Thyroid gland (tissue), 4 donors: Measurements from ENCODE around the gene VAMP2. TPM values are rescaled to one million over a fixed set of nuclear protein-coding genes. Genes with fewer than 3 reads are reported as not detected.

ENCODE experiments used
- DNase-seq, 2 donors: peaks; one replicate each; pipeline ENCODE4 v3.0.0-alpha.2; 2019
- H3K27ac ChIP-seq, 3 donors: fragments of 200-600 bp; sonication (generic); 1 replicate in 2 of 3; 2 replicates in 1 of 3; pipeline ENCODE4 v1.5.1; 2016 to 2019; ENCODE audit warnings: mild to moderate bottlenecking in 1 of 3, moderate library complexity in 1 of 3
- H3K27me3 ChIP-seq: fragments of 200-600 bp; sonication (generic); one replicate; pipeline ENCODE4 v1.5.1; 2019
- H3K36me3 ChIP-seq, 2 donors: fragments of 200-600 bp; sonication (generic); one replicate each; pipeline ENCODE4 v1.5.1; 2016 to 2019
- H3K4me1 ChIP-seq, 2 donors: fragments of 200-600 bp; sonication (generic); one replicate each; pipeline ENCODE4 v1.5.1; 2017 to 2019
- H3K4me3 ChIP-seq, 3 donors: fragments of 200-600 bp; sonication (generic); replicated peaks in 1 of 3; 1 replicate in 2 of 3; 2 replicates in 1 of 3; pipeline ENCODE4 v1.5.1; 2016; ENCODE audit warnings: mild to moderate bottlenecking in 1 of 3
- H3K9me3 ChIP-seq: fragments of 200-600 bp; sonication (generic); one replicate; pipeline ENCODE4 v1.5.1; 2017
- CTCF ChIP-seq, 6 experiments: fragments of 200-600 bp in 3 of 6; fragments of 450-650 bp in 3 of 6; sonication (generic) in 3 of 6; IDR thresholded peaks; one replicate each; pipeline ENCODE4 v1.5.1; 2016 to 2019; ENCODE audit warnings: antibody characterized with exemption in 6 of 6, mild to moderate bottlenecking in 2 of 6, inconsistent platforms in 1 of 6, moderate library complexity in 1 of 6
- POLR2A ChIP-seq, 2 donors: fragments of 450-650 bp; IDR thresholded peaks; one replicate each; pipeline ENCODE4 v1.6.1; 2017; ENCODE audit warnings: antibody characterized with exemption in 2 of 2, mild to moderate bottlenecking in 2 of 2, moderate library complexity in 1 of 2
- WGBS, 2 donors: methylation state at CpG; one replicate each; pipeline ENCODE4 v1.1.5; 2017; 5-methylcytosine and 5-hydroxymethylcytosine counted together
- intact Hi-C: fragments of 100-400 bp; cut with DNase I; formaldehyde crosslinking; loops from one replicate; pipeline ENCODE4 v1.15.1; 2023
- total RNA-seq, 4 donors: library from RNA; depleted of rRNA; stranded (reverse); fragments of >200 nt; gene quantifications; one replicate each; pipeline ENCODE4 v1.2.3, GENCODE V29; 2016

VAMP2 gene
- total RNA-seq, 4 donors from 2014 or later, result 30.6 to 35.2 (median 33.4) TPM

- intact Hi-C loops, result loop anchor here (5.0 kb wide), 1 partner anchor 57 kb away; no protein-coding TSS in a partner anchor
- peak; percentile 87 to 89 for DNase-seq
- TF ChIP-seq POLR2A (IDR thresholded peaks at IDR 0.05), result no peak
- TF ChIP-seq CTCF (IDR thresholded peaks at IDR 0.05), result peak; percentile 68 to 86 (median 74)
- peak overlapping the region; percentile 65 to 83 (median 71) for H3K27ac ChIP-seq
- WGBS, 2 donors, result 0% methylated on average over 18 to 29 of the region's 38 CpGs
- H3K36me3 ChIP-seq, result no peaks in the 10 kb centered on the region
- H3K9me3 ChIP-seq, result no peaks in the 10 kb centered on the region
- H3K27me3 ChIP-seq, result no peaks in the 10 kb centered on the region
- H3K4me1 ChIP-seq, result peaks cover 44 to 46% of the 10 kb centered on the region in 2 donors
- peak overlapping the region; percentile 7 to 30 (median 17) for H3K4me3 ChIP-seq
These were observed 43.8 kb downstream of the VAMP2 start for GRCh38 chr17:8118769-8119580.

- Histone ChIP-seq H3K9me3 (no peaks in the 10 kb centered on the region), H3K27me3 (no peaks in the 10 kb centered on the region), H3K36me3 (no peaks in the 10 kb centered on the region), H3K4me3 (peak within 1 kb of the TSS; percentile 7 to 30 (median 17)), H3K27ac (peak within 1 kb of the TSS; percentile 65 to 83 (median 71)), H3K4me1 (peaks cover 36 to 38% of the 10 kb centered on the region in 2 donors)
- 0 to 2% methylated on average over 17 to 26 of the region's 33 CpGs for WGBS, 2 donors
- peak; percentile 43 for DNase-seq
- TF ChIP-seq CTCF (IDR thresholded peaks at IDR 0.05) (no peak), POLR2A (IDR thresholded peaks at IDR 0.05) (no peak)
- intact Hi-C loops, result loop anchor here (5.0 kb wide), 1 partner anchor 56 kb away; no protein-coding TSS in a partner anchor
These were observed 44.6 kb downstream of the VAMP2 start, which contains the start of gene ALOXE3 for GRCh38 chr17:8117980-8118768. ALOXE3 (minus strand) TSS chr17:8118514; CDS start chr17:8117990, 524 bp downstream.

- Histone ChIP-seq H3K27me3 (no peaks in the 10 kb centered on the region), H3K9me3 (no peaks in the 10 kb centered on the region), H3K4me3 (no peak overlapping the region), H3K4me1 (peaks cover 29 to 31% of the 10 kb centered on the region in 2 donors), H3K27ac (peak overlapping the region in 2 of 3 donors; percentile 21 to 71), H3K36me3 (no peaks in the 10 kb centered on the region)
- DNase-seq, result peak in 1 of 2 donors; percentile 13
- TF ChIP-seq POLR2A (IDR thresholded peaks at IDR 0.05), result no peak
- no peak for TF ChIP-seq CTCF (IDR thresholded peaks at IDR 0.05)
- intact Hi-C loops, result loop anchor here (5.0 kb wide), 1 partner anchor 55 kb away; no protein-coding TSS in a partner anchor
- 7 to 10% methylated on average over 14 to 18 of the region's 18 CpGs for WGBS, 2 donors
These were observed 45.3 kb downstream of the VAMP2 start for GRCh38 chr17:8117367-8117979.

GRCh38 chr17:8116776-8117175 is 46.0 kb downstream of the VAMP2 start:
- intact Hi-C loops, result loop anchor here (5.0 kb wide), 1 partner anchor 54 kb away; no protein-coding TSS in a partner anchor
- no peaks in the 10 kb centered on the region for H3K9me3 ChIP-seq
- H3K27me3 ChIP-seq, result no peaks in the 10 kb centered on the region
- H3K36me3 ChIP-seq, result no peaks in the 10 kb centered on the region
- peaks cover 23 to 24% of the 10 kb centered on the region in 2 donors for H3K4me1 ChIP-seq
- TF ChIP-seq POLR2A (IDR thresholded peaks at IDR 0.05) (no peak), CTCF (IDR thresholded peaks at IDR 0.05) (no peak)
- no peak for DNase-seq
- WGBS, 2 donors, result 41 to 56% methylated on average over 15 to 18 of the region's 18 CpGs
- H3K4me3 ChIP-seq, result no peak overlapping the region
- H3K27ac ChIP-seq, result no peak overlapping the region
